CD4-positive, alpha-beta T cell (primary cell): ENCODE data around the gene MPHOSPH9. TPM values are rescaled to one million over a fixed set of nuclear protein-coding genes. Genes with fewer than 3 reads are reported as not detected.
"Not testable (repeated sequence)": the region's sequence is repeated elsewhere in the genome, so short reads cannot be mapped to it uniquely, and the experiment has no call there.

ENCODE experiments used
- ATAC-seq: fragments of 200-7000 bp; cut with Tn5 transposase; one replicate; pipeline ENCODE4 v1.10.0; 2022; ENCODE audit warnings: mild to moderate bottlenecking; ENCODE audit not compliant: poor library complexity
- CTCF ChIA-PET: fragments of 350-600 bp; sonication (Branson Sonifier 250); formaldehyde crosslinking; loops from one replicate; lab custom pipeline; 2021; ENCODE audit warnings: antibody characterized with exemption, inconsistent platforms; lab: Charles Lee
- POLR2A ChIA-PET: fragments of 350-600 bp; sonication (Branson Sonifier 250); formaldehyde crosslinking; loops from one replicate; lab custom pipeline; 2021; ENCODE audit warnings: antibody characterized with exemption, inconsistent platforms; lab: Charles Lee
- DNase-seq, 14 experiments: peaks; one replicate each; pipeline ENCODE4 v3.0.0-alpha.2; 2013 to 2020; ENCODE audit warnings: mixed read lengths in 2 of 14
- H3K27ac ChIP-seq, 2 donors: one replicate each; pipeline versions ENCODE4 v1.5.1 to v1.7.0; 2013; ENCODE audit warnings: low read length in 2 of 2, low read depth in 1 of 2, mild to moderate bottlenecking in 1 of 2
- H3K27me3 ChIP-seq, 2 experiments: 1 replicate in 1 of 2; 2 replicates in 1 of 2; pipeline versions ENCODE4 v1.6.1 to v1.7.0; 2013; ENCODE audit warnings: low read length in 2 of 2, control low read depth in 1 of 2, mild to moderate bottlenecking in 1 of 2, moderate library complexity in 1 of 2; ENCODE audit not compliant: insufficient read depth in 2 of 2, control insufficient read depth in 1 of 2
- H3K36me3 ChIP-seq: one replicate; pipeline ENCODE4 v1.6.1; 2013; ENCODE audit warnings: low read length, control low read depth; ENCODE audit not compliant: insufficient read depth
- H3K4me1 ChIP-seq: one replicate; pipeline ENCODE4 v1.6.1; 2013; ENCODE audit warnings: low read length, control low read depth; ENCODE audit not compliant: insufficient read depth
- H3K4me3 ChIP-seq: one replicate; pipeline ENCODE4 v1.5.1; 2013; ENCODE audit warnings: mild to moderate bottlenecking, low read length, moderate library complexity
- H3K9me3 ChIP-seq, 2 experiments: 1 replicate in 1 of 2; 2 replicates in 1 of 2; pipeline versions ENCODE4 v1.6.1 to v1.7.0; 2013; ENCODE audit warnings: low read length in 2 of 2, mild to moderate bottlenecking in 2 of 2, control low read depth in 1 of 2, moderate library complexity in 1 of 2; ENCODE audit not compliant: control insufficient read depth in 1 of 2, insufficient read depth in 1 of 2
- H3K27ac Mint-ChIP-seq: one replicate; pipeline ENCODE4 v1.8.0; 2020; ENCODE audit warnings: mixed read lengths
- H3K27me3 Mint-ChIP-seq: one replicate; pipeline ENCODE4 v1.8.0; 2021; ENCODE audit warnings: mixed read lengths
- H3K36me3 Mint-ChIP-seq: one replicate; pipeline ENCODE4 v1.8.0; 2021; ENCODE audit warnings: low read depth, mixed read lengths
- H3K4me1 Mint-ChIP-seq: one replicate; pipeline ENCODE4 v1.8.0; 2021; ENCODE audit warnings: low read depth, mixed read lengths
- H3K4me3 Mint-ChIP-seq: one replicate; pipeline ENCODE4 v1.8.0; 2020; ENCODE audit warnings: mild to moderate bottlenecking, mixed read lengths
- H3K9me3 Mint-ChIP-seq: one replicate; pipeline ENCODE4 v1.8.0; 2020; ENCODE audit warnings: mixed read lengths
- intact Hi-C, 2 experiments: fragments of 100-400 bp; cut with DNase I in 1 of 2; cut with micrococcal nuclease in 1 of 2; formaldehyde crosslinking; loops; one replicate each; pipeline versions ENCODE4 v1.15.1 to v1.9.0; 2023 to 2025; cut with DNase I, micrococcal nuclease
- total RNA-seq, 174 experiments: library from RNA in 2 of 174; stranded (reverse) in 2 of 174; gene quantifications; one replicate each; pipeline ENCODE4 v1.2.3 and lab custom pipeline; 2021 to 2026
- TF ChIP-seq, protein P1 (sequence below): fragments of 200-600 bp; IDR thresholded peaks from one replicate; pipeline ENCODE4 v1.8.0; 2022; ENCODE audit warnings: antibody characterized with exemption, mild to moderate bottlenecking

The MPHOSPH9 gene
- total RNA-seq, 2 experiments from 2014 or later: 80.9 to 84.5 TPM

DNA sequence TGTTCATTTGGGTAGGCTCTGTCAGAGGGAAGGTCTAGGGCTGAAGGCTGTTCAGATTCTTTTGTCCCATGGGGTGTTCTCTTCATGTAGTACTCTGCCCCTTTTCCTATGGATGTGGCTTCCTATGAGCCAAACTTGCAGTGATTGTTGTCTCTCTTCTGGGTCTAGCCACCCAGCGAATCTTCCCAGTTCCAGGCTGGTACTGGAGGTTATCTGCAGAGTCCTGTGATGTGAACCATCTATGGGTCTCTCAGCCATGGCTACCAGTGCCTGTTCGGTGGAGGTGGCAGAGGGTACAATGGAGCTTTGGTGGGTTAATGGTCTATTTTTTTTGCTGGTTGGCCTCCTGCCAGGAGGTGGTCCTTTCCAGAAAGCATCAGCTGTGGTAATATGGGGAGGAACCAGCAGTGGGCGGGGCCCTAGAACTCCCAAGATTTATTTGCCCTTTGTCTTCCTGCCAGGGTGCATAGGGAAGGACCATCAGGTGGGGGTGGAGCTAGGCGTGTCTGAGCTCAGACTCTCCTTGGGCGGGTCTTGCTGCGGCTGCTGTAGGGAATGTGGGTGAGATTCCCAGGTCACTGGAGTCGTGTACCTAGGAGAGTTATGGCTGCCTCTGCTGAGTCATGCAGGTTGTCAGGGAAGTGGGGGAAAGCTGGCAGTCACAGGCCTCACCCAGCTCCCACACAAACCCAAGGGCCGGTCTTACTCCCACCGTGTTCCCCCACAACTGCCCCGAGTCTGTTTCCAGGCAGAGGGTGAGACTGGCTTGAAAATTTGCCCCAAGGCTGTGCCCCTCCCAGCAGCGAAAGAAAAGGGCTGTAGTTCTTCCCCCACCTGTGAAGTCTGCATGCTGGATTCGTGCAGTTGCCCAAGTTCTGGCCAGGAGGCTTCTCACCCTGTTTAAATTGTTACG, 17.8 kb upstream of the MPHOSPH9 start:
- no peak for DNase-seq
- Mint-ChIP-seq H3K4me1 (peaks cover 58% of the 10 kb centered on the region), H3K27me3 (no peaks in the 10 kb centered on the region), H3K4me3 (no peak overlapping the region), H3K27ac (peak overlapping the region; percentile 36), H3K36me3 (peaks cover 60% of the 10 kb centered on the region), H3K9me3 (no peaks in the 10 kb centered on the region)
- H3K27ac ChIP-seq: no peak overlapping the region
- H3K4me3 ChIP-seq: no peak overlapping the region
- H3K36me3 ChIP-seq: peaks cover 38% of the 10 kb centered on the region
- H3K9me3 ChIP-seq: no peaks in the 10 kb centered on the region
- POLR2A ChIA-PET: interaction anchor here (0.6 kb wide), 1 partner anchor 1582 kb away, joined by 3 read pairs; no protein-coding TSS in a partner anchor
- peaks cover 33% of the 10 kb centered on the region for H3K4me1 ChIP-seq
- intact Hi-C loops: no loop called here
- TF ChIP-seq, protein P1, sequence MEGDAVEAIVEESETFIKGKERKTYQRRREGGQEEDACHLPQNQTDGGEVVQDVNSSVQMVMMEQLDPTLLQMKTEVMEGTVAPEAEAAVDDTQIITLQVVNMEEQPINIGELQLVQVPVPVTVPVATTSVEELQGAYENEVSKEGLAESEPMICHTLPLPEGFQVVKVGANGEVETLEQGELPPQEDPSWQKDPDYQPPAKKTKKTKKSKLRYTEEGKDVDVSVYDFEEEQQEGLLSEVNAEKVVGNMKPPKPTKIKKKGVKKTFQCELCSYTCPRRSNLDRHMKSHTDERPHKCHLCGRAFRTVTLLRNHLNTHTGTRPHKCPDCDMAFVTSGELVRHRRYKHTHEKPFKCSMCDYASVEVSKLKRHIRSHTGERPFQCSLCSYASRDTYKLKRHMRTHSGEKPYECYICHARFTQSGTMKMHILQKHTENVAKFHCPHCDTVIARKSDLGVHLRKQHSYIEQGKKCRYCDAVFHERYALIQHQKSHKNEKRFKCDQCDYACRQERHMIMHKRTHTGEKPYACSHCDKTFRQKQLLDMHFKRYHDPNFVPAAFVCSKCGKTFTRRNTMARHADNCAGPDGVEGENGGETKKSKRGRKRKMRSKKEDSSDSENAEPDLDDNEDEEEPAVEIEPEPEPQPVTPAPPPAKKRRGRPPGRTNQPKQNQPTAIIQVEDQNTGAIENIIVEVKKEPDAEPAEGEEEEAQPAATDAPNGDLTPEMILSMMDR: no peak
- no peaks in the 10 kb centered on the region for H3K27me3 ChIP-seq
- ATAC-seq: no peak
- CTCF ChIA-PET: no interaction called here

DNA sequence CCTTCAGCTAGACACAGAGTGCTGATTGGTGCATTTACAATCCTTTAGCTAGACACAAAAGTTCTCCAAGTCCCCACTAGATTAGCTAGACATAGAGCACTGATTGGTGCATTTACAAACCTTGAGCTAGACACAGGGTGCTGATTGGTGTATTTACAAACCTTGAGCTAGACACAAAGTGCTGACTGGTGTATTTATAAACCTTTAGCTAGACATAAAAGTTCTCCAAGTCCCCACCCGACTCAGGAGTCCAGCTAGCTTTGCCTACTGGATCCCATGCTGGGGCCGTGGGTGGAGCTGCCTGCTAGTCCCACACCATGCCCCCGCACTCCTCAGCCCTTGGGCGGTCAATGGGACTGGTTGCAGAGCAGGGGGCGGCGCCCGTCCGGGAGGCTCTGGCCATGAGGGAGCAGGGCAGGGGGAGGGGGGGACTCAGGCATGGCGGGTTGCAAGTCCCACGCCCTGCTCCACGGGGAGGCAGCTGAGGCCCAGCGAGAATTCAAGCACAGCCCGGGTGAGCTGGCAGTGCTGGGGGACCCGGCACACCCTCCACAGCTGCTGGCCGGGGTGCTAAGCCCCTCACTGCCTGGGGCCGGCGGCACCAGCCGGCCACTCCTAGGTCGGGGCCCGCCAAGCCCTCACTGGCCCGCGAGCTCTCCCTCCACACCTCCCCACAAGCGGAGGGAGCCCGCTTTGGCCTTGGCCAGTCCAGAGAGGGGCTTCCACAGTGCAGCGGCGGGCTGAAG, 16.2 kb upstream of the MPHOSPH9 start:
- ChIA-PET POLR2A (interaction anchor here (2.3 to 4.0 kb wide), 2 partner anchors 11 to 16 kb away, joined by 10 to 21 read pairs; partner anchors contain the start of genes MPHOSPH9 and MTRFR), CTCF (interaction anchor here (2.1 kb wide), 1 partner anchor 11 kb away, joined by 12 read pairs; no protein-coding TSS in a partner anchor)
- Mint-ChIP-seq H3K36me3 (peaks cover 56% of the 10 kb centered on the region), H3K27ac (peak overlapping the region; percentile 36), H3K4me1 (peaks cover 67% of the 10 kb centered on the region)
- H3K9me3 Mint-ChIP-seq, H3K27ac ChIP-seq, H3K27me3 Mint-ChIP-seq, H3K4me3 ChIP-seq, H3K9me3 ChIP-seq, DNase-seq, H3K27me3 ChIP-seq, H3K4me3 Mint-ChIP-seq, ATAC-seq, intact Hi-C loops: not testable (repeated sequence)
- Histone ChIP-seq H3K4me1 (peaks cover 33% of the 10 kb centered on the region), H3K36me3 (peaks cover 27% of the 10 kb centered on the region)

DNA sequence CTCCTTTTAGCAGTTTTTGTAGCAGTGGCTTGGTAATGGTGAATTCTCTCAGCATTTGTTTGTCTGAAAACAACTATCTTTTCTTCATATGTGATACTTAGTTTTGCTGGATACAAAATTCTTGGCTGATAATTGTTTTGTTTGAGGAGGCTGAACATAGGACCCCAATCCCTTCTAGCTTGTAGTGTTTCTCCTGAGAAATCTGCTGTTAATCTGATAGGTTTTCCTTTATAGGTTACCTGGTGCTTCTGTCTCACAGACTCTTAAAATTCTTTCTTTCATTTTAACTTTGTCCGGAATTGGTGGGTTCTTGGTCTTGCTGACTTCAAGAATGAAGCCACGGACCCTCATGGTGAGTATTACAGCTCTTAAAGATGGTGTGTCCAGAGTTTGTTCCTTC, 15.2 kb upstream of the MPHOSPH9 start:
- Mint-ChIP-seq H3K36me3 (peaks cover 46% of the 10 kb centered on the region), H3K4me1 (peaks cover 68% of the 10 kb centered on the region), H3K27ac (peak overlapping the region; percentile 60)
- H3K9me3 Mint-ChIP-seq, H3K27ac ChIP-seq, H3K4me3 Mint-ChIP-seq, H3K4me3 ChIP-seq, intact Hi-C loops, H3K9me3 ChIP-seq, ATAC-seq, H3K27me3 ChIP-seq, DNase-seq, H3K27me3 Mint-ChIP-seq: not testable (repeated sequence)
- CTCF ChIA-PET: interaction anchor here (2.1 kb wide), 1 partner anchor 10 kb away, joined by 12 read pairs; no protein-coding TSS in a partner anchor
- H3K36me3 ChIP-seq: peaks cover 16% of the 10 kb centered on the region
- H3K4me1 ChIP-seq: peaks cover 38% of the 10 kb centered on the region
- POLR2A ChIA-PET: interaction anchor here (2.3 to 4.0 kb wide), 2 partner anchors 10 to 15 kb away, joined by 10 to 21 read pairs; partner anchors contain the start of genes MPHOSPH9 and MTRFR
